Spleen (tissue), 11 donors: ENCODE results near the gene ARHGAP19. TPM values are rescaled to one million over a fixed set of nuclear protein-coding genes. Genes with fewer than 3 reads are reported as not detected.

Experiments
- DNase-seq: peaks from one replicate; pipeline ENCODE4 v3.0.0-alpha.2; 2020
- H3K27ac ChIP-seq, 8 donors: fragments of 200-600 bp; sonication (generic) in 7 of 8; 1 replicate in 4 of 8; 2 replicates in 4 of 8; pipeline versions ENCODE4 v1.5.0 to v1.8.0; 2016 to 2021; ENCODE audit warnings: inconsistent platforms in 4 of 8, mild to moderate bottlenecking in 4 of 8, moderate library complexity in 1 of 8
- H3K27me3 ChIP-seq, 7 donors: fragments of 200-600 bp; sonication (generic) in 6 of 7; replicated peaks in 1 of 7; 1 replicate in 4 of 7; 2 replicates in 3 of 7; pipeline versions ENCODE4 v1.5.0 to v1.8.0; 2016 to 2021; ENCODE audit warnings: inconsistent platforms in 3 of 7, mild to moderate bottlenecking in 1 of 7
- H3K36me3 ChIP-seq, 6 donors: fragments of 200-600 bp; sonication (generic) in 5 of 6; 1 replicate in 4 of 6; 2 replicates in 2 of 6; pipeline versions ENCODE4 v1.5.0 to v1.8.0; 2016 to 2021; ENCODE audit warnings: inconsistent platforms in 2 of 6
- H3K4me1 ChIP-seq, 6 donors: fragments of 200-600 bp; sonication (generic) in 5 of 6; 1 replicate in 3 of 6; 2 replicates in 3 of 6; pipeline versions ENCODE4 v1.5.0 to v1.8.0; 2016 to 2021; ENCODE audit warnings: inconsistent platforms in 3 of 6
- H3K4me3 ChIP-seq, 8 donors: fragments of 200-600 bp; sonication (generic) in 7 of 8; 1 replicate in 4 of 8; 2 replicates in 4 of 8; pipeline versions ENCODE4 v1.5.0 to v1.8.0; 2016 to 2021; ENCODE audit warnings: inconsistent platforms in 4 of 8, mild to moderate bottlenecking in 4 of 8, moderate library complexity in 2 of 8
- H3K9me3 ChIP-seq, 8 donors: fragments of 200-600 bp; sonication (generic) in 7 of 8; 1 replicate in 4 of 8; 2 replicates in 4 of 8; pipeline versions ENCODE4 v1.5.0 to v1.8.0; 2016 to 2021; ENCODE audit warnings: inconsistent platforms in 4 of 8
- CTCF ChIP-seq, 11 experiments: fragments of 200-600 bp in 7 of 11; fragments of 450-650 bp in 4 of 11; sonication (generic) in 4 of 11; IDR thresholded peaks in 8 of 11; conservative IDR thresholded peaks in 3 of 11; 1 replicate in 7 of 11; 2 replicates in 4 of 11; pipeline versions ENCODE4 v1.4.0 to v1.8.0; 2016 to 2021; ENCODE audit warnings: antibody characterized with exemption in 11 of 11, inconsistent platforms in 4 of 11, mild to moderate bottlenecking in 1 of 11
- POLR2A ChIP-seq, 3 donors: fragments of 450-650 bp; IDR thresholded peaks; one replicate each; pipeline ENCODE4 v1.5.1; 2017; ENCODE audit warnings: antibody characterized with exemption in 3 of 3, mild to moderate bottlenecking in 1 of 3
- POLR2AphosphoS5 ChIP-seq, 3 donors: sonication (generic); formaldehyde crosslinking; IDR thresholded peaks; one replicate each; pipeline ENCODE4 v1.5.1; 2017; ENCODE audit warnings: antibody characterized with exemption in 3 of 3
- WGBS, 5 donors: extraction: QIAGEN DNeasy Blood & Tissue Kit in 3 of 5; methylation state at CpG; one replicate each; pipeline versions ENCODE4 v1.1.5 to v1.1.7; 2013 to 2018; 5-methylcytosine and 5-hydroxymethylcytosine counted together
- intact Hi-C: fragments of 100-400 bp; cut with DNase I; formaldehyde crosslinking; loops from one replicate; pipeline ENCODE4 v1.15.0; 2023; ENCODE audit warnings: low total_unique reads
- polyA plus RNA-seq, 3 donors: library from polyadenylated mRNA; stranded (reverse); fragments of 200-250 nt; gene quantifications; one replicate each; pipeline ENCODE4 v1.2.1, GENCODE V29; 2013
- total RNA-seq, 7 donors: library from RNA; depleted of rRNA in 3 of 7; stranded (reverse); fragments of >200 nt in 3 of 7; fragmentation: NEBNext Ultra II Directional in 4 of 7; extraction: Animal tissue kit (Norgen Biotek cat#: 25700) in 4 of 7; gene quantifications; one replicate each; pipeline versions ENCODE4 v1.1.0 to v1.2.1, GENCODE V29; 2016 to 2021
- donor health status: healthy with polysubstance abuse.
- donor health status: DM: no; HTN: no; CAD: no; lungs with moderate emphysema.
- donor health status: DM: no; HTN: no; CAD: no.
- donor health status: Bipolar disorder and iron deficiency.
- donor health status: healthy.
- donor health status: DM: no; HTN: no; CAD: no.
- donor health status: DM: yes; HTN: yes; CAD: no.

Gene ARHGAP19
- total and polyA plus RNA-seq, 10 donors = 3.1 to 35.3 (median 25.1) TPM

- intact Hi-C loops = no loop called here
- DNase-seq = no peak
- Histone ChIP-seq H3K4me1 (peaks cover 0 to 32% (median 4%) of the 10 kb centered on the region in 6 donors), H3K9me3 (no peaks in the 10 kb centered on the region), H3K36me3 (no peaks in the 10 kb centered on the region), H3K4me3 (no peak overlapping the region), H3K27me3 (no peaks in the 10 kb centered on the region), H3K27ac (no peak overlapping the region)
- WGBS, 5 donors = 77 to 86% (median 81%) methylated on average over 6 of the region's 6 CpGs
- TF ChIP-seq POLR2A (IDR thresholded peaks at IDR 0.05) = no peak
- no peak for TF ChIP-seq CTCF (IDR thresholded peaks at IDR 0.05 in 8 of 11, conservative IDR thresholded peaks at IDR 0.05 in 3 of 11)
Measured at GRCh38 chr10:97312897-97313296, 20.5 kb upstream of the ARHGAP19 start.

- H3K36me3 ChIP-seq = no peaks in the 10 kb centered on the region
- H3K4me1 ChIP-seq = peaks cover 0 to 16% (median 0%) of the 10 kb centered on the region in 6 donors
- no peak for DNase-seq
- H3K27ac ChIP-seq = no peak overlapping the region
- no peak overlapping the region for H3K4me3 ChIP-seq
- TF ChIP-seq CTCF (IDR thresholded peaks at IDR 0.05 in 8 of 11, conservative IDR thresholded peaks at IDR 0.05 in 3 of 11) (no peak), POLR2AphosphoS5 (IDR thresholded peaks at IDR 0.05) (no peak), POLR2A (IDR thresholded peaks at IDR 0.05) (no peak)
- H3K9me3 ChIP-seq = no peaks in the 10 kb centered on the region
- intact Hi-C loops = no loop called here
- no peaks in the 10 kb centered on the region for H3K27me3 ChIP-seq
- WGBS, 5 donors = 95 to 98% (median 97%) methylated on average over 4 of the region's 4 CpGs
Measured at GRCh38 chr10:97311111-97311626, 18.7 kb upstream of the ARHGAP19 start.

- Histone ChIP-seq H3K4me3 (no peak overlapping the region), H3K27me3 (no peaks in the 10 kb centered on the region), H3K4me1 (no peaks in the 10 kb centered on the region), H3K36me3 (no peaks in the 10 kb centered on the region), H3K9me3 (no peaks in the 10 kb centered on the region), H3K27ac (no peak overlapping the region)
- no peak for DNase-seq
- 74 to 85% (median 74%) methylated on average over 10 of the region's 10 CpGs for WGBS, 5 donors
- no peak for TF ChIP-seq CTCF (IDR thresholded peaks at IDR 0.05 in 8 of 11, conservative IDR thresholded peaks at IDR 0.05 in 3 of 11)
- no peak for TF ChIP-seq POLR2A (IDR thresholded peaks at IDR 0.05)
- TF ChIP-seq POLR2AphosphoS5 (IDR thresholded peaks at IDR 0.05) = no peak
- intact Hi-C loops = no loop called here
Measured at GRCh38 chr10:97307866-97308780, 15.7 kb upstream of the ARHGAP19 start.

GRCh38 chr10:97307441-97307840, 15.0 kb upstream of the ARHGAP19 start:
- intact Hi-C loops = no loop called here
- 32 to 92% (median 48%) methylated on average over 1 of the region's 1 CpG for WGBS, 5 donors
- DNase-seq = no peak
- no peaks in the 10 kb centered on the region for H3K4me1 ChIP-seq
- H3K36me3 ChIP-seq = no peaks in the 10 kb centered on the region
- TF ChIP-seq POLR2A (IDR thresholded peaks at IDR 0.05) (no peak), POLR2AphosphoS5 (IDR thresholded peaks at IDR 0.05) (no peak), CTCF (IDR thresholded peaks at IDR 0.05 in 8 of 11, conservative IDR thresholded peaks at IDR 0.05 in 3 of 11) (no peak)
- no peaks in the 10 kb centered on the region for H3K9me3 ChIP-seq
- H3K27me3 ChIP-seq = no peaks in the 10 kb centered on the region
- no peak overlapping the region for H3K4me3 ChIP-seq
- no peak overlapping the region for H3K27ac ChIP-seq
